GM12872 (cell line): Measurements from ENCODE around the gene TBC1D8B.

Experiments used
- CTCF ChIP-seq: IDR thresholded peaks from 3 replicates; pipeline ENCODE4 v1.5.1; 2011; ENCODE audit warnings: low read depth, mild to moderate bottlenecking, low read length, moderate library complexity; ENCODE audit not compliant: insufficient read depth

TBC1D8B gene

GRCh38 chrX:106811131-106811910, 8.8 kb downstream of the TBC1D8B start:
- no peak for TF ChIP-seq CTCF

DNA sequence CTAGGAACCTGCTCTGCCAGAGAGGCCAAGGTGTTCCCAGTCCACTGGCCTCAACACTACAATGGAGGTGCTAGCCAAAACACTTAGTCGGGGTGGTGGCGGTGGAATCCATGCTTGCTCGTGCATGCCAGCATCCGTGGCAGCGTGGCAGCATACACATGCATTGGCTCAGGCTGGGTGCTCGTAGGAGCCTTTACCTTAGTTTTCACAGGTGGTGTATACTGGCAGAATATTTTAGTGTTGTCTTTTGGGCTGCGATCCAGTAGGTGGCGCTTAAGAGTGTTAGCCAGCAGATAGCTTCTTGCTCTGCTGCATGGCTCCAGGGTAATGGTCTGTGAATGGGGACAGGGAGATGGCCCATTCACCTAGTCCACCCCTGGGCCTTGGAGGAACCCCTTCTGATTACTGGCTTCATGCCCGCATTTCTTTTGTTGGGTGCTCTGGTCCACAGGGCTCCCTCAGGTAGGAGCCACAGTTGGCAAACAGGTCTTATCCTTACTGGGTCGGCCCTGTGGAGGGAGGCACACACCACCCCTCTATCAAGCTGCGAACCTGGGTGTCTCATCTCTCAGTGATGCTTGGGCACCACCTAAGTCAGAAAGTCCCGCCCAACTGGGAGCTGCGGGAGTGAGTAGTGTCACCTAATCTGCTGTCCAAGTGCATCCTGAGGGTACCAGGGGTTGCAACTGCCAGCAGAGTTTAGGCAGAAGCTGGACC, 60.7 kb downstream of the TBC1D8B start:
- peak; percentile 62 for TF ChIP-seq CTCF

DNA sequence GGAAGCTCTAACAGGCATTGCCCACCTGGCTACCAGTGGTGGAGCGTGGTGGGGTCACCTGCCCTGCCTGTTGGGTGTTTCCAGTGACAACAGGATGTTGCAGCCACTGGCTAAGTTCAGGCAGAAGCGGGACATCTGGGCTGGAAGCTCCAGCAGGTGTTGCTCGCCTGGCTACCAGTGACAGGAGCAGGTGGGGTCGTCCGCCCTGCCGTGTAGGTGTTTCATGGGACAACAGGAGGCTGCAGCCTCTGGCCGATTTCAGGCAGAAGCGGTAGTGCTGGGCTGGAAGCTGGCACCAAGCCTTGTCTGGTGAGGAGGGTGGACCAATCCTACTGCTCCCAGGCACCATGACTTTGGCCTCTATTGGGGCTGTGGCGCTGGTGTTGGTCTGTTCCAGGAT, 61.2 kb downstream of the TBC1D8B start:
- TF ChIP-seq CTCF = no peak

DNA sequence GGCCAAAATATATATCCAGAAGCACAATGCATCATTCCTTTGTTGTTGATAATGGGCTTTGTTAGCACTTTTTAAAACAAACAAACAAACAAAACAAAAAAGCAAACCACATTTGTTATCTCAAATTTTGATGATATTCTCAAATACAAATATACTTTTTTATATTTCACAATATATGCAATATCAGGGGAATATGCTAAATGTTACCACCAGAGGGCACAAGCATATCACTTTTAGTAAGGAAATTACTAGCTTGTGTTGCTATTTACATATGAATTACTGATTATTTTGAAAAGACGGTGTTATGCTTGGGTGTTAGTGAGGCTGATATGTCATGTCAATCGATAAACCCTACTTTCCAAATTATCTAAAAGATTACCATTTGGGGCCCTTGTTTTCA, 71.6 kb downstream of the TBC1D8B start:
- peak; percentile 31; the same call in 1 of the 3 replicates for TF ChIP-seq CTCF

DNA sequence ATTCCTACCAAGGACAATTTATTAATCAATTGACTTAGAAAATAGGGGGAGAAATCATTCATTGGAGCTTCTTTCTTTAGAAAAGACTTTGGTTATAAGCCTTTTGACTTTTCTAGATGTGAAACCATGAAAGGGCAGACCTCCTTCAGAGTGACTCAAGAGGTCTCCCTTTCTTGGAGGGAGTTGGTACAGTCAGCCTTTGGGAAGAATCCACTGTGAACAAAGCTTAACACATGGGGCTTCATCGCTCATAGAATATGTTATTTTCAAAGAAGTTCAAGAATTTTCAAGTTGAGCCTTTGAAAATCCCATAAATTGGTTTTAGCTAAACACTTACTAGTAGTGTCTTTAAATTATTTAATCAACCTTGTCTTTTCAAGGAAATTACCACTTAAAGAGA, 72.7 kb downstream of the TBC1D8B start:
- TF ChIP-seq CTCF = no peak

- TF ChIP-seq CTCF = no peak
These were observed 87.0 kb downstream of the TBC1D8B start for GRCh38 chrX:106889468-106889867.

DNA sequence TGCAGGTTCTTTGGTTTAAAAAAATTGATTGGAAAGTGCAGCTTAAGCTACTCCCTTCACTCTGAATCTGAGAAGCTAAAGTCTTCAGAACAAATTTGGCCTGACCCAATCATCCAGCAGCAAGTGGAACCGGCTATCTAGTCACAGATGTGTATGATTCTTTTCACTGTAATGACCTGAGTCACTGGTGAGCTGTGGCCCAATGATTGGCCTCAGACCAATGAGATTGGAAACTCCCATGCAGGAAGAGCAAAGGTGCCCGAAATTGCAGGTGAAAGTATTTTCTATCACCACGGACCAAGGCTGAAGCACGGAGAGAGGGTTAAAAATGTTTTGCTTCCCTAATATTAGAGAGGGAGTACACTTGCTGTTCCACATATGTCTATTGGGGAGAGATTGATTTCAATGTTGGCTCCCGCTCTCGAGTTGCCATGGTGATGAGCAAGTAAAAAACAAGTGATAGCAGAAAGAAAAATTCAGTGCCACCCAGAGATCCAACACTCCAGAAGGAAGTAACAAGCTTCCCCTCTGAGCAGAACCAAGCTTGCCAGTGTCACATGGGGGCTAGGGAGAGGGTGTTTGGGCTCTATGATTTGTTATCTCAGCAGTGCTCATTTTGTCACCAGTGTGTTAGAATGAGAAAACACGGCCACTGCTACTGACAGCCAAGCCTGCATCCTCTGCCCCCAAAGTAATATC, 89.4 kb downstream of the TBC1D8B start:
- TF ChIP-seq CTCF = no peak
